ENCODE data around the gene ZNF358.
A peak's percentile ranks its signal among the peaks of the same experiment; 100 is the strongest.

ZNF358 gene

DNA sequence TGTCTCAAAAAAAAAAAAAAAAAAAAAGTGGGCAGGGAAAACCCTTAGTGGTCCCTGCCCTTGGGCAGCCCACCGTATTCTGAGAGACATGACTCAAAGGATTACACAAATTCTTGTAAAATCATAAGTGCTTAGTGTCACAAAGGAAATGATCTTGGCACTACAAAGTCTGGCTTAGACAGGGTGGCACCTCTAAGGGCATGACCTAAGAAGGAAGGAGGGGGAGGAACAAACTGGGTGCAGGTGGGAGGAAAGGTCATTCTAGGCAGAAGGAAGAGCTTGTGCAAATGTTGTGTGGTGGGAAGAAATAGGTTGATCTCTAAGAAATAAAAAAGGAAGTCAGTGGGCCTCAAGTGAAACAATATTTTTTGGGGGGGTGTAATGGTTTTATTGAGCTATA, 30.0 kb downstream of the ZNF358 start:
- no peaks in the 10 kb centered on the region for H3K27me3 Mint-ChIP-seq (ENCODE audit: low read depth, poor library complexity)
- H3K36me3 Mint-ChIP-seq (ENCODE audit: low read depth): peaks cover 19% of the 10 kb centered on the region
- H3K9me3 Mint-ChIP-seq: no peaks in the 10 kb centered on the region
- no peak overlapping the region for H3K27ac Mint-ChIP-seq
- no peaks in the 10 kb centered on the region for H3K4me1 Mint-ChIP-seq
- H3K4me3 Mint-ChIP-seq: no peak overlapping the region
- TF ChIP-seq, protein P1, sequence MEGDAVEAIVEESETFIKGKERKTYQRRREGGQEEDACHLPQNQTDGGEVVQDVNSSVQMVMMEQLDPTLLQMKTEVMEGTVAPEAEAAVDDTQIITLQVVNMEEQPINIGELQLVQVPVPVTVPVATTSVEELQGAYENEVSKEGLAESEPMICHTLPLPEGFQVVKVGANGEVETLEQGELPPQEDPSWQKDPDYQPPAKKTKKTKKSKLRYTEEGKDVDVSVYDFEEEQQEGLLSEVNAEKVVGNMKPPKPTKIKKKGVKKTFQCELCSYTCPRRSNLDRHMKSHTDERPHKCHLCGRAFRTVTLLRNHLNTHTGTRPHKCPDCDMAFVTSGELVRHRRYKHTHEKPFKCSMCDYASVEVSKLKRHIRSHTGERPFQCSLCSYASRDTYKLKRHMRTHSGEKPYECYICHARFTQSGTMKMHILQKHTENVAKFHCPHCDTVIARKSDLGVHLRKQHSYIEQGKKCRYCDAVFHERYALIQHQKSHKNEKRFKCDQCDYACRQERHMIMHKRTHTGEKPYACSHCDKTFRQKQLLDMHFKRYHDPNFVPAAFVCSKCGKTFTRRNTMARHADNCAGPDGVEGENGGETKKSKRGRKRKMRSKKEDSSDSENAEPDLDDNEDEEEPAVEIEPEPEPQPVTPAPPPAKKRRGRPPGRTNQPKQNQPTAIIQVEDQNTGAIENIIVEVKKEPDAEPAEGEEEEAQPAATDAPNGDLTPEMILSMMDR (IDR thresholded peaks at IDR 0.05): no peak
- no peak for DNase-seq

DNA sequence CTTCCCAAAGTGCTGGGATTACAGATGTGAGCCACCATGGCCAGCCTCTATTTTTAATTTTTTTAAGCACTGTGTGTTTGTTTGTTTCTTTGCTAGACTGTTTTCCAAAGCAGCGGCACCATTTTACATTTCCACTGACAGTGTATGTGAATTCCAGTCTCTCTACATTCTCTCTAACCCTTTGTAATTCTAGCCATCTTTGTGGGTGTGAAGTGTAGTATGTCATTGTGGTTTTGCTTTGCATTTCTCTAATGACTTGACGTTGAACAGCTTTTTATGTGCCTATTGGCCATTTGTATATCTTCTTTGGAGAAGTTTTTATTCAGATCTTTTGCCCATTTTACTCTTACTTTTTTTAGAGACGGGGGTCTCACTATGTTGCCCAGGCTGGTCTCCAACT, 31.3 kb downstream of the ZNF358 start:
- Mint-ChIP-seq H3K27ac (no peak overlapping the region), H3K4me1 (peaks cover 6% of the 10 kb centered on the region), H3K27me3 (ENCODE audit: low read depth, poor library complexity) (no peaks in the 10 kb centered on the region), H3K36me3 (ENCODE audit: low read depth) (peaks cover 19% of the 10 kb centered on the region), H3K4me3 (no peak overlapping the region), H3K9me3 (no peaks in the 10 kb centered on the region)
- no peak for DNase-seq
- TF ChIP-seq, protein P1 (IDR thresholded peaks at IDR 0.05): no peak

DNA sequence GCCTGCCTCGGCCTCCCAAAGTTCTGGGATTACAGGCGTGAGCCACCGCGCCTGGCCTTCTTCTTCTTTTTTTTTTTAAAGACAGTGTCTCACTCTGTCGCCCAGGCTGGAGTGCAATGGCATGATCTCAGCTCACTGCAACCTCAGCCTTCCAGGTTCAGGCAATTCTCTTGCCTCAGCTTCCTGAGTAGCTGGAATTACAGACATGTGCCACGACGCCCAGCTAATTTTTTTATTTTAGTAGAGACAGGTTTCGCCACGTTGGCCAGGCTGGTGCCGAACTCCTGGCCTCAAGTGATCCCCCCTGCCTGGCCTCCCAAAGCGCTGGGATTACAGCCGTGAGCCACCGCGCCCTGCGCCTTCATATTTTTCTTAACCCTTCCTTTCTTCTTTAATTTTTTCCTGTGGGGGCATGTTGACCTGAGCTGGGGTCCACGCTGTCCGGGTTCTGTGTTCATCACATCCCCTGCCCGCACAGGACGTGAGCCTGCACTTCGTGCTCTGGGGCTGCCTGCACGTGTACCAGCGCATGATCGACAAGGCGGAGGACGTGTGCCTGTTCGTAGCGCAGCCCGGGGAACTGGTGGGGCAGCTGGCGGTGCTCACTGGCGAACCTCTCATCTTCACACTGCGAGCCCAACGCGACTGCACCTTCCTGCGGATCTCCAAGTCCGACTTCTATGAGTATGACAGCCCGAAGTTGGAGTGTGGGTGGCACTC, 33.7 kb downstream of the ZNF358 start:
- Mint-ChIP-seq H3K36me3 (ENCODE audit: low read depth) (peaks cover 15% of the 10 kb centered on the region), H3K4me1 (peaks cover 6% of the 10 kb centered on the region), H3K9me3 (no peaks in the 10 kb centered on the region), H3K27me3 (ENCODE audit: low read depth, poor library complexity) (no peaks in the 10 kb centered on the region), H3K27ac (no peak overlapping the region), H3K4me3 (peak overlapping the region; percentile 13)
- DNase-seq: no peak
- TF ChIP-seq, protein P1 (IDR thresholded peaks at IDR 0.05): no peak

DNA sequence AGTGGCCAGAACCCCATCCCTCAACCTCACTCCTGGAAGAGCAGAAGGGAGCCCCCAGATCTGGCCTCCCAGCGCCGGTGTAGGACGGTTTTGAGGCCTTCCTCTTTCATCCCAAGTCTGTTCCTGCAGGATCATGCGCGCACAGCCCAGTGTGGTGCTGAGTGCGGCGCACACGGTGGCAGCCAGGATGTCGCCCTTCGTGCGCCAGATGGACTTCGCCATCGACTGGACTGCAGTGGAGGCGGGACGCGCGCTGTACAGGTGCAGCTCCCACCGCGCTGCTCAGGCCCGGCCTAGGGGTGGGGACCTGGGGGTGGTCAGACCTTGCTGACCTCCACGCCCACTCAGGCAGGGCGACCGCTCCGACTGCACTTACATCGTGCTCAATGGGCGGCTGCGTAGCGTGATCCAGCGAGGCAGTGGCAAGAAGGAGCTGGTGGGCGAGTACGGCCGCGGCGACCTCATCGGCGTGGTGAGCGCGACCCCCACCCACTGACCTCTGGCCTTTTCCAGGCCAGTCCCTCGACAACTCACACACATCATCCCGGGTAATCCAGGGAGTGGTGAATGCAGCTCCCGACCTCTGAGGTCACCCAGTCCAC, 34.4 kb downstream of the ZNF358 start:
- H3K27me3 Mint-ChIP-seq (ENCODE audit: low read depth, poor library complexity): no peaks in the 10 kb centered on the region
- peaks cover 6% of the 10 kb centered on the region for H3K4me1 Mint-ChIP-seq
- H3K27ac Mint-ChIP-seq: no peak overlapping the region
- TF ChIP-seq, protein P1 (IDR thresholded peaks at IDR 0.05): no peak
- H3K9me3 Mint-ChIP-seq: no peaks in the 10 kb centered on the region
- H3K36me3 Mint-ChIP-seq (ENCODE audit: low read depth): peaks cover 16% of the 10 kb centered on the region
- DNase-seq: no peak
- peak overlapping the region; percentile 64 for H3K4me3 Mint-ChIP-seq

DNA sequence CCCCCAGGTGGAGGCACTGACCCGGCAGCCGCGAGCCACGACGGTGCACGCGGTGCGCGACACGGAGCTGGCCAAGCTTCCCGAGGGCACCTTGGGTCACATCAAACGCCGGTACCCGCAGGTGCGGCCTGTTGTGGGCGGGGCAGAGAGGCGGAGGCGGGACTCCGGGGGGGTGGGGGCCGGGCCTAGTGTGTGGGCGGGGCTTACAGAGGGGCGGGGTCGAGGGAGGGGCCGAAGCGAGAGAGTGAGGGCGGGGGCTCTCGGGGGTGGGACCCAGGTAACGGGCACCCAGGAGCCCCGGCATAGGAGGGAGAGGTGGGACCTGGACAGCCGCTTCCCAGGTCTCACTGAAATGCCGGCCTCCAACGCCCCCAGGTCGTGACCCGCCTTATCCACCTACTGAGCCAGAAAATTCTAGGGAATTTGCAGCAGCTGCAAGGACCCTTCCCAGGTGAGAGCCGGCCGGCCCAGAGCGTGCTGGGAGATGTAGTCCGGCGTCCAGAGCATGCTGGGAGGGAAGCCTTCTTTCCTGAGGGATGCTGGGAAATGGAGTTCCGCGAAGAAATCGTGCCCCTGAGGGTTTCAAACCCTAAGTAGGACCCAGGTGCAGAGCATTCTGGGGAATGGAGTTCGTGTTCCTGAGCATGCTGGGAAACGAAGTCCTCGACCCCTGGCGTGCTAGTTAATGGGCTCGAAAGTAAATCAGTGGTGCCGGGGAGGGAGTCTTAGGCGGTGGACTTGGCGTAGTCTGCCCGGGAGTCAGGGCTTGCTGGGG, 35.3 kb downstream of the ZNF358 start:
- no peaks in the 10 kb centered on the region for H3K27me3 Mint-ChIP-seq (ENCODE audit: low read depth, poor library complexity)
- peak overlapping the region; percentile 77 for H3K4me3 Mint-ChIP-seq
- TF ChIP-seq, protein P1 (IDR thresholded peaks at IDR 0.05): no peak
- H3K4me1 Mint-ChIP-seq: peaks cover 6% of the 10 kb centered on the region
- no peaks in the 10 kb centered on the region for H3K9me3 Mint-ChIP-seq
- peak; percentile 83 for DNase-seq
- H3K36me3 Mint-ChIP-seq (ENCODE audit: low read depth): peaks cover 21% of the 10 kb centered on the region
- H3K27ac Mint-ChIP-seq: no peak overlapping the region
